M059J (cell line): Measurements from ENCODE around the gene FMNL2. TPM values are rescaled to one million over a fixed set of nuclear protein-coding genes. Genes with fewer than 3 reads are reported as not detected.

Source experiments
- DNase-seq: peaks from one replicate; pipeline ENCODE4 v3.0.0-alpha.2; 2012; ENCODE audit warnings: low read depth
- total RNA-seq: library from RNA; depleted of rRNA; stranded (reverse); fragments of >200 nt; shearing (Covaris generic); gene quantifications from 2 replicates; pipeline ENCODE4 v1.2.3, GENCODE V29; 2014

FMNL2 gene
- total RNA-seq, 1 experiment from 2014 or later = 13.2 TPM

GRCh38 chr2:152446213-152446612 lies 111.2 kb downstream of the FMNL2 start:
- DNase-seq = no peak

- DNase-seq = no peak
Observed at GRCh38 chr2:152447897-152448296, 112.9 kb downstream of the FMNL2 start.

- no peak for DNase-seq
Observed at GRCh38 chr2:152448606-152449005, 113.6 kb downstream of the FMNL2 start.

GRCh38 chr2:152449578-152449977 lies 114.6 kb downstream of the FMNL2 start:
- DNase-seq = no peak

GRCh38 chr2:152450176-152450575 lies 115.2 kb downstream of the FMNL2 start:
- no peak for DNase-seq

DNA sequence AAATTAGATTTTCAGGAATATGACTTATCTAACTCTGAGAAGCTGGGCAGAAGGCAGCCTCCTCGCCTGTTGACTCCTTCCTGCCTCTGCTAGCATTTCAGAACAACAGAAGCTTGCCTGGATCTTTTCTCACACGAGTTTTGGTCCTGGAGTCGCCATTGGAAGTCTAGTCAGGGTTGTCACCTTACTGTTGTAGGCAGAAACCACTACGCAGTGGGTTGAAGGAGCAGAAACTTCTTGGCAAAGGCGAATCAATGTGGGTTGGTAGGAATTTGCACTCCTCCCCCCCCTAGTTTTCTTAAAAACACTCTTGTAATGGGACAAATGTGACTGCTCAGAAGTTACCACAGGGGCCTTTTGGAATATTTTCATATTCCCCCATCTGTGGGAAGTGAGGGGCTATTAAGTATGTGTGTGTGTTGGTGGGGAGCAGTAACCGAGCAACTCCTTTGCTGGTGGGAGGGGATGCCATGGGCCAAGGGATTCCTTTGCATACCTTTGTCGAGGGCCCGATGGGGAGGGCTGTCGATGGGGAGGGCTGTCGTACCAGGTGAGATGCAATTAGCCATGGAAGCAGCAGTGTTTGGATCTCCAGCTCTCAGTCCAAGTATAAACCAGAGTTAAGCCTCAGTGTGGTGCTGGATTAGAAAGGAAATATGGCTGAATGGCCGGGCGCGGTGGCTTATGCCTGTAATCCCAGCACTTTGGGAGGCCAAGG lies 117.4 kb downstream of the FMNL2 start:
- DNase-seq = no peak

DNA sequence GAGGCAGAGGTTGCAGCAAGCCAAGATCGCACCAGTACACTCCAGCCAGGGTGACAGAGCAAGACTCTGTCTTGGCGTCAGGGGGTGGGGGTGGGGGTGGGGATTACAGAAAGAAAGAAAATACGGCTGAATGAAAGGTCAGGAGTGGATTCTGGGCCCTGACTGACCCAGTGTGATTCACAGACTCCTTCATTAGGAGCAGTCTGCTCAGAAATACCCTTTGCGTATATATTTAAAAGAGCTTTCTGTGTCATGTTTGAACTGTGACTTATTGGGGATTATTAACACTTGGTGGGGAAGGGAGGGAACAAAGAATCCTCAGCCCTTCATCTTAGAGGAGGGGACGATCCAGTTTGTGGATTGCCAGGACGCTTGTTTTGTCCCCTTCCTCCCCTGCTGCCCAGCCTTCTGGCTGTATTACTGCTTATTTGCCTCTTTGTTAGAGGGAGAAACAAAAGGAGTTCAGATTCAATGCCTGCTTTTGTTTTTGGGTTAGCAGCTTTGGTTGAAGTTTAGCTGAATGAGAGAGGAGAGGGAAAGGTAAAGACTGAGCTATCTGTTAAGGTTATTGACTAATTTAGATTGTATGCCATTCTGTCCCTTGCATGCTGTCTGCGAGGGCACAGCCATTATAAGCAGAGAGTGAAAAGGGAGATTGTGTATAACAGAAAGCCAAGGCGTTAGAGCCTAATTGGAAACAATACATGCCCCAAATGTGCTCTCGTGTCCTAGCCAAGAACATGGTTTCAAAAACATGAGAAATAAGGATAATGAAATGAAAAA lies 118.3 kb downstream of the FMNL2 start:
- no peak for DNase-seq

GRCh38 chr2:152454371-152454770 lies 119.4 kb downstream of the FMNL2 start:
- no peak for DNase-seq

- no peak for DNase-seq
Observed at GRCh38 chr2:152454960-152455359, 120.0 kb downstream of the FMNL2 start.

DNA sequence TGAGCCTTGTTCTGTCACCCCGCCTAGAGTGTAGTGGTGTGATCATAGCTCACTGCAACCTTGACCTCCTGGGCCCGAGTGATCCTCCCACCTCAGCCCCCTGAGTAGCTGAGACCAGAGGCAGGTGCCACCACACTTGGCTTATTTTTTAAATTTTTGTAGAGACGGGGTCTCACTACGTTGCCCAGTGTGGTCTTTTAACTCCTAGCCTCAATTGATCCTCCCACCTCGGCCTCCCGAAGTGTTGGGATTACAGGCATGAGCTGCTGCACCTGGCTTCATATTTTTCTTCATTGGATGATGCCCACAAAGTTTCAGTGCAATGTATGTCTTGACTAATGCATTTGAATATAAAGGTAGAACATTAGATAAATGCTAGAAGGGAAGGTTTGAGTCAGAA lies 120.8 kb downstream of the FMNL2 start:
- no peak for DNase-seq

- peak; percentile 87 for DNase-seq
Observed at GRCh38 chr2:152456262-152456661, 121.3 kb downstream of the FMNL2 start.

DNA sequence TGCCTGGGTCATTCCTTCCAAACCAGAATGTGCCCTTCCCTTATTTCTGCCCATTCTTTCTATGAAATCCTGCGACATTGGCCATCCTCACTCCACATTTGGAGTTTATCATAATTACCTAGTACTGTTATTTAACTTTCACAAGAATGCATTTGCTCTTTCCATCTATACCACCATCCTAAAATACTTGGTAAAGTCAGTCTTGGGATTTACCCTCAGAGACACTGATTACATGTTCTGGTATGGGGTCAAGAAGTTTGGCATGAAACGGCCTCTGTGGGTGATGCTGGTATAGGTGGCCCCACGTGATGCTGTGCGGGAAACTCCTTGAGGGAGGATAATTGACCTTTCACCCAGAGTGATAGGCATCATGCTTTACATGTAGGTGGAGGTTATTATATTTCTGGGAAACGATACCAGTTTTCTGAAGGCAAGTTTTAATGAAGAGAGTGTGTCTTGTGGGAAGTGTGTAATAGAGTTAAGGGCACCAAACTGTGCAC lies 123.5 kb downstream of the FMNL2 start:
- no peak for DNase-seq

DNA sequence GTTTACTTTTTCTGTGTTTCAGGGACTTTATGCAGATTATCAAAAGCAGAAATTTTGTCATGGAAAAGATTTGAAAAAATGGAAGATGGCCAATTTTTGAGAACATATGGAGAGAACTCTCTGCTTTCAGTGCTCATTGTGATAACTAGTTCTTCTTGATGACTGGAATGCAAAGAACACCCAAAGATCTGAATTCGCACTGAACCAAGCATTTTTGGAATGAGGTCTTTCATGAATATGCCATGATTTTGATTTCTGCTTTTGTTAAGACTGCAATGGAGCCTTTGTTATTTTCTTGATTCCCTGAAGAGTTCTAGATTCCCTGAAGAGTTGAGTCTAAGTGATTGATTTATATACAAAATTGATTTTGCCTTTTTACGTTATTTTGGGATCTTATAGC lies 124.1 kb downstream of the FMNL2 start:
- no peak for DNase-seq

DNA sequence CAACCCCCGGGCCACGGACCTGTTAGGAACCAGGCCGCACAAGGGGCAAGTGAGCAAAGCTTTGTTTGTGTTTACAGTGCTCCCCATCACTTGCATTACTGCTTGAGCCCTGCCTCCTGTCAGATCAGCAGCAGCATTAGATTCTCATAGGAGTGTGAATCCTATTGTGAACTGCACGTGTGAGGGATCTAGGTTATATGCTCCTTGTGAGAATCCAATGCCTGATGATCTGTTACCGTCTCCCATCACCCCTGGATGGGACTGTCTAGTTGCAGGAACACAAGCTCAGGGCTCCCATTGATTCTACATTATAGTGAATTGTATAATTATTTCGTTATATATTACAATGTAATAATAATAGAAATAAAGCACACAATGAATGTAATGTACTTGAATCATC lies 125.6 kb downstream of the FMNL2 start:
- no peak for DNase-seq

DNA sequence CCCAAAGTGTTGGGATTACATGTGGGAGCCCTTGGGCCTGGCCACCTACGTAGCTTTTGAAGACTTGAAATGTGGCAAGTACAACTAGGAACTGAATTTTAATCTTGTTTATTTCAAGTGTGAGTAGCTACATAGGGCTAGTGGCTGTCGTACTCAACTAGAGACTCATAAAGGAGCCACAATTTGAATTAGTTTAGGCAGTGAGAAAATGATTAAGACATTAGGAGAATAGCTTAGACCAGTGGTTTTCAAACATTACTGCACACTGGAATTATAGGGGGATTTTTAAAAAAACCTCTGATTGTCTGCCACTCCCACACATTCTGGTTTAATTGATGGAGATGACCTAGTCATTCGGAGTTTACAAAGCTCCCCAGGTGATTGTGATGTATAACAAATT lies 127.1 kb downstream of the FMNL2 start:
- DNase-seq = no peak

- DNase-seq = no peak
Observed at GRCh38 chr2:152462779-152463178, 127.8 kb downstream of the FMNL2 start.

DNA sequence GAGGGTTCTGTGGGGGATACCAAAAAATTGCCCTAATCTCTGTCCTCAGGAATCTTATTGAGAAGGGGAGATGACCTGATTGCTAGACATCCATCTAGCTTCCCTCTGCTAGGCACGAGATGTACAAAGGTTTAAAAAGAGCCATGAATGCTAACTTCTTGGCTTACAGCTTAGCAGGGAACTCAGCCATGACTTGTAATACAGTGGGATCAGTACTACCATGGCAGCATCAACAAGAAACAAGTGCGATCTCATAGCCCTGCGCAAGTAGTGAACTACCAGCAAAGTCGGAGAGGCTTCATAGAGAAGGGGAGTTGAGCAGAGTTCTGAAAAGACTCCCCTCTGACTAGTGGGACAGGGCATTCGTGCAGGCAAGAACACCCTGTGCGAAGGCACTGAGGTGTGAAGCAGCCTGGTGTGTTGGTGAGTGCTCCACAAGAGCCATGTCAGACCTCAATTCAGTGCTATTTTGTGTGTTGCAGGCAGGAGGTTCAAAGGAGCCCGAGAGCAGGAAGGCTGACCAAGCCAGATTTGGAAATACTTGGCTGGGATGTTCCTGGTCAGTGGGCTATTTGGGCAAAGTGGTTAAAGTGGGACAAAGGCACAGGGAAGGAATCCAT lies 130.0 kb downstream of the FMNL2 start:
- DNase-seq = no peak

DNA sequence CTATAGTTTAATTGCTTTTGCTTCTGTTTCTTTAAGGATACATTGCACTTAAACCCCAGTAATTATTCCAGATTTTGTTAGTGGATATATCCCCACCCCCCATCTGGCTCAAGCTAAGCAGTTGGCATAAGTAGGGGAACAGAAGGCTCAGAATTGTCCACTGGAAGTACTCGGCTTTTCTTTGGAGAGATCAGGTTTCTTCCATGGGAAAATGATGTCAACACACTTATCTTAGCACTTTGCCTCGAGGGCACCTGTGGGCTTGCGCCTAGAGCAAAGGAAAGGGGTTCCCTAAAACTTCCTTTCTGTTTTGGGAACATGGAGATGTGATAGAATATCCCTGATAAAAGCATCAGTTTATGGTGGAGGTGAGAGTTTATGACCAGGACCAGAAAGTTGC lies 130.6 kb downstream of the FMNL2 start:
- DNase-seq = peak; percentile 71

GRCh38 chr2:152466041-152466440 lies 131.1 kb downstream of the FMNL2 start:
- peak; percentile 92 for DNase-seq

GRCh38 chr2:152466980-152467676 lies 132.2 kb downstream of the FMNL2 start:
- DNase-seq = peak; percentile 74

GRCh38 chr2:152467677-152468410 lies 132.9 kb downstream of the FMNL2 start:
- no peak for DNase-seq
